Chondrocyte (in vitro differentiated cells): ENCODE results near the gene PML. TPM values are rescaled to one million over a fixed set of nuclear protein-coding genes. Genes with fewer than 3 reads are reported as not detected.

Experiments
- DNase-seq: peaks from one replicate; pipeline ENCODE4 v3.0.0; 2021; ENCODE audit warnings: mixed read lengths, low spot score
- H3K27ac Mint-ChIP-seq: one replicate; pipeline ENCODE4 v1.8.0; 2021; ENCODE audit warnings: mild to moderate bottlenecking, moderate library complexity, mixed read lengths; ENCODE audit not compliant: unreplicated experiment
- H3K27me3 Mint-ChIP-seq: 2 replicates; pipeline ENCODE4 v1.8.0; 2021; ENCODE audit warnings: low read depth, mixed read lengths
- H3K36me3 Mint-ChIP-seq: 2 replicates; pipeline ENCODE4 v1.8.0; 2021; ENCODE audit warnings: low read depth, mixed read lengths
- H3K4me1 Mint-ChIP-seq: 2 replicates; pipeline ENCODE4 v1.8.0; 2021; ENCODE audit warnings: low read depth, mild to moderate bottlenecking, mixed read lengths
- H3K4me3 Mint-ChIP-seq: one replicate; pipeline ENCODE4 v1.8.0; 2021; ENCODE audit warnings: mild to moderate bottlenecking, moderate library complexity, mixed read lengths; ENCODE audit not compliant: unreplicated experiment
- H3K9me3 Mint-ChIP-seq: 2 replicates; pipeline ENCODE4 v1.8.0; 2021; ENCODE audit warnings: low read depth, mixed read lengths
- CTCF ChIP-seq: fragments of 200-600 bp; sonication (generic); IDR thresholded peaks from 2 replicates; pipeline ENCODE4 v1.5.0; 2021; ENCODE audit warnings: antibody characterized with exemption, mild to moderate bottlenecking, moderate library complexity
- total RNA-seq: library from RNA; stranded (reverse); gene quantifications from 3 replicates; pipeline ENCODE4 v1.2.1, GENCODE V29; 2021

PML gene
- total RNA-seq, 1 donor from 2014 or later: 40.0 TPM

- Mint-ChIP-seq H3K27ac (peak overlapping the region; percentile 99), H3K36me3 (peaks cover 30% of the 10 kb centered on the region), H3K27me3 (no peaks in the 10 kb centered on the region), H3K4me3 (peak overlapping the region; percentile 31), H3K9me3 (no peaks in the 10 kb centered on the region), H3K4me1 (peaks cover 68% of the 10 kb centered on the region)
- no peak for TF ChIP-seq CTCF
- peak; percentile 43 for DNase-seq
These were observed 42.9 kb upstream of the PML start for GRCh38 chr15:73951601-73952000.

GRCh38 chr15:73952171-73952912 is 42.2 kb upstream of the PML start:
- Mint-ChIP-seq H3K27ac (peak overlapping the region; percentile 99), H3K27me3 (no peaks in the 10 kb centered on the region), H3K4me1 (peaks cover 74% of the 10 kb centered on the region), H3K9me3 (no peaks in the 10 kb centered on the region), H3K36me3 (peaks cover 27% of the 10 kb centered on the region), H3K4me3 (no peak overlapping the region)
- TF ChIP-seq CTCF: no peak
- DNase-seq: peak; percentile 90

- peak; percentile 76 for DNase-seq
- no peaks in the 10 kb centered on the region for H3K27me3 Mint-ChIP-seq
- H3K4me1 Mint-ChIP-seq: peaks cover 82% of the 10 kb centered on the region
These were observed 41.4 kb upstream of the PML start for GRCh38 chr15:73952913-73953750.

GRCh38 chr15:73954188-73955145 is 40.0 kb upstream of the PML start:
- Mint-ChIP-seq H3K27ac (peak overlapping the region; percentile 70), H3K27me3 (no peaks in the 10 kb centered on the region), H3K4me3 (no peak overlapping the region), H3K4me1 (peaks cover 91% of the 10 kb centered on the region), H3K9me3 (no peaks in the 10 kb centered on the region), H3K36me3 (peaks cover 9% of the 10 kb centered on the region)
- DNase-seq: peak; percentile 86
- no peak for TF ChIP-seq CTCF

More at GRCh38 chr15:73952913-73953750, 41.4 kb upstream of the PML start:
- Mint-ChIP-seq H3K36me3 (peaks cover 20% of the 10 kb centered on the region), H3K4me3 (no peak overlapping the region), H3K9me3 (no peaks in the 10 kb centered on the region), H3K27ac (no peak overlapping the region)
- no peak for TF ChIP-seq CTCF
